Stimulated activated CD8-positive, alpha-beta memory T cell treated with anti-CD3 and anti-CD28 coated beads, Interleukin-7, amount 100 ng/mL, for 24 hours (primary cell): ENCODE measurements around the gene SMPD3.

ENCODE experiments used
- DNase-seq: peaks from one replicate; pipeline ENCODE4 v3.0.0-alpha.2; 2020; ENCODE audit warnings: low read depth

The SMPD3 gene

GRCh38 chr16:68370581-68371275 lies 77.6 kb downstream of the SMPD3 start:
- no peak for DNase-seq

GRCh38 chr16:68369697-68370580 lies 78.4 kb downstream of the SMPD3 start:
- no peak for DNase-seq

GRCh38 chr16:68369168-68369567 lies 79.1 kb downstream of the SMPD3 start:
- DNase-seq: no peak

- DNase-seq: no peak
Measured at GRCh38 chr16:68368301-68368888, 79.9 kb downstream of the SMPD3 start.

GRCh38 chr16:68367891-68368290 lies 80.4 kb downstream of the SMPD3 start:
- no peak for DNase-seq

- no peak for DNase-seq
Measured at GRCh38 chr16:68367440-68367839, 80.9 kb downstream of the SMPD3 start.

- DNase-seq: peak; percentile 23
Measured at GRCh38 chr16:68367030-68367429, 81.3 kb downstream of the SMPD3 start.

GRCh38 chr16:68366062-68366461 lies 82.2 kb downstream of the SMPD3 start:
- no peak for DNase-seq

GRCh38 chr16:68365167-68365817 lies 83.0 kb downstream of the SMPD3 start:
- no peak for DNase-seq

GRCh38 chr16:68364561-68364998 lies 83.7 kb downstream of the SMPD3 start:
- DNase-seq: no peak

GRCh38 chr16:68363658-68364521 lies 84.4 kb downstream of the SMPD3 start:
- DNase-seq: no peak

- DNase-seq: no peak
Measured at GRCh38 chr16:68362947-68363657, 85.2 kb downstream of the SMPD3 start.

- DNase-seq: no peak
Measured at GRCh38 chr16:68362262-68362913, 85.9 kb downstream of the SMPD3 start.

GRCh38 chr16:68361485-68361884 lies 86.8 kb downstream of the SMPD3 start:
- DNase-seq: no peak

- DNase-seq: no peak
Measured at GRCh38 chr16:68360956-68361355, 87.4 kb downstream of the SMPD3 start.

GRCh38 chr16:68360547-68360946 lies 87.8 kb downstream of the SMPD3 start:
- no peak for DNase-seq

GRCh38 chr16:68359398-68360191 lies 88.7 kb downstream of the SMPD3 start:
- DNase-seq: no peak

- no peak for DNase-seq
Measured at GRCh38 chr16:68358951-68359350, 89.4 kb downstream of the SMPD3 start.

GRCh38 chr16:68357923-68358322 lies 90.4 kb downstream of the SMPD3 start:
- no peak for DNase-seq
